ENCODE data around the gene PRKCB.

DNA sequence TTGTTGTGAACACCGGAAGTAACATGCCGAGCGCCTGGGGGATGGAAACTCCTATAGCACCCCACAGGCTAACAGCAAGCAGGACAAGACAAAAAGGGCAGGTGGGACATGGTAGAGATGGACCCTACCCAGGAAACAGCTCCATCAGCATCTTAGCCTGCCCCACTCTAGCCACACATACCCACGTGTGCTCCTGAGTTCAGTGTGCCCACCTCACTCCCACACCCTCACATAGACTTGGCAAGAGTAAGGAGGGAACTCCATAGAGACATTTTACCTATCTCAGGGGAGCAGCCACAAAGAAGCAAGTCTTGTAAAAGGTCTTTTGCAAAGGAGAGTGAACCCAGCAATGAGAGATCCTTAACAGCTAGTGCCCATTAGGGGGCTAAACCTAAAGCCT is 382.5 kb downstream of the PRKCB start:
- TF ChIP-seq, protein P1, sequence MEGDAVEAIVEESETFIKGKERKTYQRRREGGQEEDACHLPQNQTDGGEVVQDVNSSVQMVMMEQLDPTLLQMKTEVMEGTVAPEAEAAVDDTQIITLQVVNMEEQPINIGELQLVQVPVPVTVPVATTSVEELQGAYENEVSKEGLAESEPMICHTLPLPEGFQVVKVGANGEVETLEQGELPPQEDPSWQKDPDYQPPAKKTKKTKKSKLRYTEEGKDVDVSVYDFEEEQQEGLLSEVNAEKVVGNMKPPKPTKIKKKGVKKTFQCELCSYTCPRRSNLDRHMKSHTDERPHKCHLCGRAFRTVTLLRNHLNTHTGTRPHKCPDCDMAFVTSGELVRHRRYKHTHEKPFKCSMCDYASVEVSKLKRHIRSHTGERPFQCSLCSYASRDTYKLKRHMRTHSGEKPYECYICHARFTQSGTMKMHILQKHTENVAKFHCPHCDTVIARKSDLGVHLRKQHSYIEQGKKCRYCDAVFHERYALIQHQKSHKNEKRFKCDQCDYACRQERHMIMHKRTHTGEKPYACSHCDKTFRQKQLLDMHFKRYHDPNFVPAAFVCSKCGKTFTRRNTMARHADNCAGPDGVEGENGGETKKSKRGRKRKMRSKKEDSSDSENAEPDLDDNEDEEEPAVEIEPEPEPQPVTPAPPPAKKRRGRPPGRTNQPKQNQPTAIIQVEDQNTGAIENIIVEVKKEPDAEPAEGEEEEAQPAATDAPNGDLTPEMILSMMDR (conservative IDR thresholded peaks at IDR 0.05 in 1 of 2, IDR thresholded peaks at IDR 0.05 in 1 of 2; ENCODE audit: low read depth in 1 of 2, low read length in 2 of 2) = no peak
- TF ChIP-seq EZH2 (IDR thresholded peaks at IDR 0.05; ENCODE audit: low read length, missing control alignments) = no peak
